Endothelial cell of umbilical vein (primary cell): ENCODE data around the gene DENND1A. TPM values are rescaled to one million over a fixed set of nuclear protein-coding genes. Genes with fewer than 3 reads are reported as not detected.

Source experiments
- BruUV-seq: library from RNA; stranded (reverse); fragments of 400-500 nt; replicated peaks from 2 replicates; lab custom pipeline; 2021; lab: Mats Ljungman, UMichigan
- CTCF ChIA-PET: fragments of 300-600, 350-600 bp; sonication (Branson Sonifier 250); formaldehyde crosslinking; loops from one replicate; lab custom pipeline; 2021; ENCODE audit warnings: antibody characterized with exemption, inconsistent platforms; lab: Charles Lee
- POLR2A ChIA-PET: fragments of 300-600, 350-600 bp; sonication (Branson Sonifier 250); formaldehyde crosslinking; loops from one replicate; lab custom pipeline; 2021; ENCODE audit warnings: antibody characterized with exemption, inconsistent platforms; lab: Charles Lee
- DNase-seq: peaks from one replicate; pipeline ENCODE4 v3.0.0-alpha.2; 2011; ENCODE audit warnings: low read depth, low spot score
- FAIRE-seq: peaks from 2 replicates; lab custom pipeline; 2011; peaks lifted over from hg19 to GRCh38; lab: Jason Lieb, UNC
- H2AFZ ChIP-seq: 2 replicates; pipeline ENCODE4 v1.6.0; 2012; ENCODE audit warnings: low read depth, low read length, control low read depth, inconsistent platforms
- H3K27ac ChIP-seq: 2 replicates; pipeline ENCODE4 v1.5.1; 2011; ENCODE audit warnings: low read depth, mild to moderate bottlenecking, control low read depth, low read length, moderate library complexity; ENCODE audit not compliant: insufficient read depth
- H3K27me3 ChIP-seq, 2 experiments: 2 replicates each; pipeline versions ENCODE4 v1.6.0 to v1.6.1; 2011; ENCODE audit warnings: low read length in 2 of 2, mixed read lengths in 1 of 2; ENCODE audit not compliant: control insufficient read depth in 2 of 2, insufficient read depth in 2 of 2
- H3K36me3 ChIP-seq, 2 experiments: 2 replicates in 1 of 2; 3 replicates in 1 of 2; pipeline ENCODE4 v1.5.1; 2011; ENCODE audit warnings: low read length in 2 of 2, mild to moderate bottlenecking in 1 of 2, moderate library complexity in 1 of 2; ENCODE audit not compliant: control insufficient read depth in 2 of 2, insufficient read depth in 2 of 2; ENCODE audit errors: extremely low read depth in 1 of 2
- H3K4me1 ChIP-seq: 3 replicates; pipeline ENCODE4 v1.5.1; 2011; ENCODE audit warnings: mild to moderate bottlenecking, low read length; ENCODE audit not compliant: control insufficient read depth, insufficient read depth; ENCODE audit errors: extremely low read depth
- H3K4me2 ChIP-seq: 2 replicates; pipeline ENCODE4 v1.6.1; 2011; ENCODE audit warnings: low read length, control low read depth, mixed read lengths; ENCODE audit not compliant: insufficient read depth
- H3K4me3 ChIP-seq, 3 experiments: fragments of 200-600 bp in 1 of 3; sonication (generic), shearing (Covaris generic) in 1 of 3; replicated peaks in 1 of 3; 2 replicates each; pipeline ENCODE4 v1.5.1; 2011 to 2016; ENCODE audit warnings: control low read depth in 3 of 3, low read length in 3 of 3, mild to moderate bottlenecking in 2 of 3, inconsistent platforms in 1 of 3, low read depth in 1 of 3, moderate library complexity in 1 of 3; ENCODE audit not compliant: insufficient read depth in 1 of 3
- H3K79me2 ChIP-seq: 2 replicates; pipeline ENCODE4 v1.6.0; 2012; ENCODE audit warnings: low read length, inconsistent platforms; ENCODE audit not compliant: control insufficient read depth, insufficient read depth
- H3K9ac ChIP-seq: replicated peaks from 2 replicates; pipeline ENCODE3; 2011; ENCODE audit warnings: low read length, control low read depth; ENCODE audit not compliant: insufficient read depth; ENCODE audit errors: extremely low read depth
- H3K9me1 ChIP-seq: replicated peaks from 3 replicates; pipeline ENCODE4 v1.6.0; 2011; ENCODE audit warnings: mild to moderate bottlenecking, low read length; ENCODE audit not compliant: control insufficient read depth, insufficient read depth; ENCODE audit errors: extremely low read depth
- H3K9me3 ChIP-seq: replicated peaks from 2 replicates; pipeline ENCODE4 v1.5.1; 2012; ENCODE audit warnings: low read length, inconsistent platforms; ENCODE audit not compliant: control insufficient read depth, insufficient read depth
- H4K20me1 ChIP-seq: replicated peaks from 2 replicates; pipeline ENCODE3; 2011; ENCODE audit warnings: mild to moderate bottlenecking, low read length; ENCODE audit not compliant: control insufficient read depth, insufficient read depth; ENCODE audit errors: extremely low read depth
- CTCF ChIP-seq, 2 donors: IDR thresholded peaks; 1 replicate in 1 of 2; 2 replicates in 1 of 2; pipeline ENCODE4 v1.5.1; 2011; ENCODE audit warnings: low read length in 2 of 2, mild to moderate bottlenecking in 2 of 2, moderate library complexity in 2 of 2, control low read depth in 1 of 2, inconsistent platforms in 1 of 2, low read depth in 1 of 2; ENCODE audit not compliant: insufficient read depth in 1 of 2; ENCODE audit errors: extremely low read depth in 1 of 2
- EZH2 ChIP-seq: IDR thresholded peaks from 2 replicates; pipeline ENCODE4 v1.6.1; 2012; ENCODE audit warnings: borderline replicate concordance, low read depth, mild to moderate bottlenecking, moderate library complexity, low read length, inconsistent platforms; ENCODE audit not compliant: severe bottlenecking
- FOS ChIP-seq: IDR thresholded peaks from 2 replicates; pipeline ENCODE4 v1.6.1; 2011; ENCODE audit warnings: mild to moderate bottlenecking, low read length, moderate library complexity, borderline replicate concordance; ENCODE audit not compliant: insufficient read depth
- JUN ChIP-seq: IDR thresholded peaks from 2 replicates; pipeline ENCODE4 v1.6.1; 2011; ENCODE audit warnings: borderline replicate concordance, low read depth; ENCODE audit not compliant: insufficient read length, insufficient read depth
- POLR2A ChIP-seq: IDR thresholded peaks from 2 replicates; pipeline ENCODE4 v1.6.1; 2012; ENCODE audit warnings: low read depth, mild to moderate bottlenecking, control low read depth, low read length
- POLR2AphosphoS5 ChIP-seq: IDR thresholded peaks from 2 replicates; pipeline ENCODE4 v1.6.1; 2012; ENCODE audit warnings: low read depth, mild to moderate bottlenecking, control low read depth, low read length, moderate library complexity; ENCODE audit not compliant: insufficient read depth
- dilution Hi-C: fragments of 300-500 bp; cut with MboI; formaldehyde crosslinking; loops from one replicate; pipeline ENCODE4 v1.15.0; 2019; ENCODE audit warnings: low sequenced_read_pairs; ENCODE audit not compliant: extremely low pct_ligation_motif_present
- intact Hi-C: fragments of 100-400 bp; cut with micrococcal nuclease; formaldehyde crosslinking; loops from one replicate; pipeline ENCODE4 v1.10.0; 2022
- polyA plus RNA-seq, 4 experiments: library from polyadenylated mRNA; depleted of rRNA in 3 of 4; stranded (reverse) in 3 of 4; unstranded in 1 of 4; fragments of >200 nt; gene quantifications; 2 replicates each; pipeline versions ENCODE4 v1.2.1 to v1.2.3, GENCODE V29; 2011 to 2012; ENCODE audit warnings: missing spikeins in 1 of 4
- total RNA-seq: library from RNA; stranded (reverse); gene quantifications from 2 replicates; pipeline ENCODE4 v1.2.3, GENCODE V29; 2021

Gene DENND1A
- total and polyA plus RNA-seq, 2 donors (not counting 3 experiments of a cell fraction or from before 2014, with no cell fraction given) = 18.5 to 24.5 TPM

GRCh38 chr9:123622711-123623241 is 307.1 kb downstream of the DENND1A start:
- FAIRE-seq (no peak), DNase-seq (no peak)
- Histone ChIP-seq H3K4me1 (no peaks in the 10 kb centered on the region), H3K9me1 (no peaks in the 10 kb centered on the region), H3K9ac (no peak overlapping the region), H3K27me3 (no peaks in the 10 kb centered on the region), H2AFZ (no peak overlapping the region), H4K20me1 (no peaks in the 10 kb centered on the region), H3K4me3 (no peak overlapping the region), H3K79me2 (no peaks in the 10 kb centered on the region), H3K36me3 (no peaks in the 10 kb centered on the region), H3K4me2 (no peak overlapping the region), H3K27ac (no peak overlapping the region), H3K9me3 (no peaks in the 10 kb centered on the region)
- intact Hi-C loops = no loop called here
- dilution Hi-C loops = no loop called here
- BruUV-seq = no TSS peak
- TF ChIP-seq JUN (no peak), FOS (no peak), EZH2 (no peak), POLR2AphosphoS5 (no peak), POLR2A (no peak), CTCF (IDR thresholded peaks at IDR 0.05; ENCODE audit: extremely low read depth in 1 of 2, insufficient read depth in 1 of 2, low read depth in 1 of 2, low read length in 2 of 2) (no peak)
- POLR2A ChIA-PET = no interaction called here
- CTCF ChIA-PET = interaction anchor here (1.0 to 2.0 kb wide), 3 partner anchors 11 to 18 kb away, joined by 3 to 6 read pairs (median 4); no protein-coding TSS in a partner anchor
